ENCODE measurements around the gene MYBPHL. TPM values are rescaled to one million over a fixed set of nuclear protein-coding genes. Genes with fewer than 3 reads are reported as not detected.

Gene MYBPHL
- total RNA-seq, 1 donor from 2014 or later = not detected

GRCh38 chr1:109248444-109248796, 58.4 kb downstream of the MYBPHL start:
- H3K4me1 ChIP-seq = peaks cover 0 to 12% of the 10 kb centered on the region in 2 donors
- no peaks in the 10 kb centered on the region for H3K9me3 ChIP-seq
- no peak overlapping the region for H3K27ac ChIP-seq
- no peak for DNase-seq (ENCODE audit: low spot score in 2 of 2)
- no peak for TF ChIP-seq CTCF (IDR thresholded peaks at IDR 0.05)
- intact Hi-C loops (cut with DNase I) = no loop called here
- H3K4me3 ChIP-seq = no peak overlapping the region
- no peaks in the 10 kb centered on the region for H3K36me3 ChIP-seq
- no peaks in the 10 kb centered on the region for H3K27me3 ChIP-seq

GRCh38 chr1:109247401-109248365, 59.1 kb downstream of the MYBPHL start:
- intact Hi-C loops (cut with DNase I) = no loop called here
- TF ChIP-seq CTCF (IDR thresholded peaks at IDR 0.05) = no peak
- no peaks in the 10 kb centered on the region for H3K9me3 ChIP-seq

GRCh38 chr1:109246141-109246551, 60.7 kb downstream of the MYBPHL start:
- Histone ChIP-seq H3K27ac (no peak overlapping the region), H3K27me3 (no peaks in the 10 kb centered on the region), H3K4me1 (peaks cover 3 to 18% of the 10 kb centered on the region in 2 donors), H3K9me3 (no peaks in the 10 kb centered on the region), H3K4me3 (no peak overlapping the region), H3K36me3 (no peaks in the 10 kb centered on the region)
- intact Hi-C loops (cut with DNase I) = no loop called here
- no peak for TF ChIP-seq CTCF (IDR thresholded peaks at IDR 0.05)
- DNase-seq (ENCODE audit: low spot score in 2 of 2) = peak in 1 of 2 donors; percentile 54

More at GRCh38 chr1:109247401-109248365, 59.1 kb downstream of the MYBPHL start:
- Histone ChIP-seq H3K4me1 (peaks cover 0 to 9% of the 10 kb centered on the region in 2 donors), H3K36me3 (no peaks in the 10 kb centered on the region), H3K4me3 (no peak overlapping the region), H3K27me3 (no peaks in the 10 kb centered on the region), H3K27ac (no peak overlapping the region)
- DNase-seq (ENCODE audit: low spot score in 2 of 2) = peak in 1 of 2 donors; percentile 35

- H3K36me3 ChIP-seq = peaks cover 2 to 4% of the 10 kb centered on the region in 2 donors
- DNase-seq (ENCODE audit: low spot score in 2 of 2) = no peak
- no peak overlapping the region for H3K27ac ChIP-seq
- peaks cover 4 to 14% of the 10 kb centered on the region in 2 donors for H3K4me1 ChIP-seq
- no peaks in the 10 kb centered on the region for H3K27me3 ChIP-seq
- no peaks in the 10 kb centered on the region for H3K9me3 ChIP-seq
- no peak overlapping the region for H3K4me3 ChIP-seq
- no peak for TF ChIP-seq CTCF (IDR thresholded peaks at IDR 0.05)
- intact Hi-C loops (cut with DNase I) = no loop called here
Observed at GRCh38 chr1:109243860-109244552, 62.8 kb downstream of the MYBPHL start.

GRCh38 chr1:109243221-109243620, 63.6 kb downstream of the MYBPHL start:
- DNase-seq (ENCODE audit: low spot score in 2 of 2) = no peak
- H3K4me3 ChIP-seq = no peak overlapping the region
- no peaks in the 10 kb centered on the region for H3K9me3 ChIP-seq
- intact Hi-C loops (cut with DNase I) = no loop called here
- peaks cover 10 to 11% of the 10 kb centered on the region in 2 donors for H3K36me3 ChIP-seq
- H3K4me1 ChIP-seq = peaks cover 4 to 12% of the 10 kb centered on the region in 2 donors
- no peak for TF ChIP-seq CTCF (IDR thresholded peaks at IDR 0.05)
- H3K27me3 ChIP-seq = no peaks in the 10 kb centered on the region
- H3K27ac ChIP-seq = no peak overlapping the region

All from ascending aorta (tissue), 2 donors.